G401.6 (cell line): Measurements from ENCODE around the gene CDH2.

Experiments used
- FAIRE-seq: peaks from 2 replicates; lab custom pipeline; 2012; peaks lifted over from hg19 to GRCh38; lab: Jason Lieb, UNC

The CDH2 gene

GRCh38 chr18:28168725-28169124 lies 8.2 kb downstream of the CDH2 start:
- FAIRE-seq, result no peak

GRCh38 chr18:28167835-28168349 lies 9.0 kb downstream of the CDH2 start:
- FAIRE-seq, result no peak

GRCh38 chr18:28164771-28165483 lies 12.0 kb downstream of the CDH2 start:
- FAIRE-seq, result no peak

GRCh38 chr18:28163201-28163775 lies 13.6 kb downstream of the CDH2 start:
- FAIRE-seq, result no peak

GRCh38 chr18:28161608-28162599 lies 15.0 kb downstream of the CDH2 start:
- FAIRE-seq, result no peak

- FAIRE-seq, result no peak
Observed at GRCh38 chr18:28159055-28159454, 17.9 kb downstream of the CDH2 start.

- no peak for FAIRE-seq
Observed at GRCh38 chr18:28158083-28158581, 18.8 kb downstream of the CDH2 start.

- FAIRE-seq, result no peak
Observed at GRCh38 chr18:28153485-28154065, 23.4 kb downstream of the CDH2 start.

GRCh38 chr18:28152754-28153153 lies 24.2 kb downstream of the CDH2 start:
- no peak for FAIRE-seq

- FAIRE-seq, result no peak
Observed at GRCh38 chr18:28152354-28152753, 24.6 kb downstream of the CDH2 start.

GRCh38 chr18:28151434-28151833 lies 25.5 kb downstream of the CDH2 start:
- no peak for FAIRE-seq

GRCh38 chr18:28150925-28151324 lies 26.0 kb downstream of the CDH2 start:
- FAIRE-seq, result no peak

- no peak for FAIRE-seq
Observed at GRCh38 chr18:28149810-28150420, 27.0 kb downstream of the CDH2 start.

GRCh38 chr18:28147674-28148171 lies 29.2 kb downstream of the CDH2 start:
- no peak for FAIRE-seq

- no peak for FAIRE-seq
Observed at GRCh38 chr18:28143725-28144124, 33.2 kb downstream of the CDH2 start.

- FAIRE-seq, result no peak
Observed at GRCh38 chr18:28138816-28139215, 38.1 kb downstream of the CDH2 start.

- FAIRE-seq, result no peak
Observed at GRCh38 chr18:28136071-28136470, 40.9 kb downstream of the CDH2 start.

- FAIRE-seq, result no peak
Observed at GRCh38 chr18:28134774-28135173, 42.2 kb downstream of the CDH2 start.

- FAIRE-seq, result no peak
Observed at GRCh38 chr18:28132084-28132483, 44.8 kb downstream of the CDH2 start.

- FAIRE-seq, result no peak
Observed at GRCh38 chr18:28128659-28128980, 48.3 kb downstream of the CDH2 start.

- FAIRE-seq, result no peak
Observed at GRCh38 chr18:28127763-28128658, 48.9 kb downstream of the CDH2 start.
